H1 (cell line): ENCODE measurements around the gene L3HYPDH. TPM values are rescaled to one million over a fixed set of nuclear protein-coding genes. Genes with fewer than 3 reads are reported as not detected.

Experiments used
- CTCF ChIA-PET: fragments of 300-600 bp; sonication (Branson Sonifier 250); formaldehyde crosslinking; loops from one replicate; lab custom pipeline; 2021; ENCODE audit not compliant: partially characterized antibody; lab: Charles Lee
- POLR2A ChIA-PET: fragments of 300-600 bp; sonication (Branson Sonifier 250); formaldehyde crosslinking; loops from one replicate; lab custom pipeline; 2021; ENCODE audit warnings: inconsistent platforms; ENCODE audit not compliant: partially characterized antibody; lab: Charles Lee
- DNase-seq, 2 experiments: peaks; one replicate each; pipeline versions ENCODE4 v3.0.0 to v3.0.0-alpha.2; 2010 to 2022; ENCODE audit warnings: low spot score in 2 of 2, low read depth in 1 of 2, mixed read lengths in 1 of 2
- FAIRE-seq: peaks from 2 replicates; lab custom pipeline; 2011; peaks lifted over from hg19 to GRCh38; lab: Jason Lieb, UNC
- H2AFZ ChIP-seq: 2 replicates; pipeline ENCODE4 v1.8.1; 2012; ENCODE audit warnings: low read length, inconsistent platforms
- H2AK5ac ChIP-seq: 2 replicates; pipeline ENCODE4 v1.6.1; 2013; ENCODE audit warnings: low read depth, low read length
- H2BK120ac ChIP-seq: replicated peaks from 2 replicates; pipeline ENCODE3; 2013; ENCODE audit warnings: low read depth, low read length, inconsistent platforms
- H2BK12ac ChIP-seq: 2 replicates; pipeline ENCODE4 v1.6.1; 2013; ENCODE audit warnings: low read depth, low read length
- H2BK15ac ChIP-seq: 2 replicates; pipeline ENCODE4 v1.6.1; 2013; ENCODE audit warnings: low read length
- H2BK20ac ChIP-seq: 2 replicates; pipeline ENCODE4 v1.6.1; 2013; ENCODE audit warnings: low read length
- H2BK5ac ChIP-seq: 2 replicates; pipeline ENCODE4 v1.6.1; 2013; ENCODE audit warnings: low read depth, low read length
- H3K14ac ChIP-seq: 2 replicates; pipeline ENCODE4 v1.6.1; 2013; ENCODE audit warnings: inconsistent platforms; ENCODE audit not compliant: insufficient read length
- H3K18ac ChIP-seq: 2 replicates; pipeline ENCODE4 v1.6.1; 2013; ENCODE audit warnings: low read length; ENCODE audit errors: extremely low read depth
- H3K23ac ChIP-seq: 2 replicates; pipeline ENCODE4 v1.6.1; 2013; ENCODE audit warnings: inconsistent platforms; ENCODE audit not compliant: insufficient read length
- H3K23me2 ChIP-seq: 2 replicates; pipeline ENCODE4 v1.6.1; 2013; ENCODE audit warnings: low read depth, low read length
- H3K27ac ChIP-seq: 2 replicates; pipeline ENCODE4 v1.6.1; 2011; ENCODE audit warnings: low read depth, low read length, inconsistent platforms
- H3K27me3 ChIP-seq, 4 experiments: replicated peaks in 1 of 4; 1 replicate in 1 of 4; 2 replicates in 3 of 4; pipeline versions ENCODE4 v1.6.1 to v1.8.1; 2011 to 2013; ENCODE audit warnings: low read length in 3 of 4, mild to moderate bottlenecking in 3 of 4, inconsistent platforms in 2 of 4, mixed read lengths in 2 of 4, moderate library complexity in 1 of 4; ENCODE audit not compliant: control insufficient read depth in 3 of 4, insufficient read depth in 3 of 4; ENCODE audit errors: extremely low read depth in 1 of 4
- H3K36me3 ChIP-seq, 4 experiments: 2 replicates each; pipeline versions ENCODE4 v1.6.1 to v1.8.1; 2011 to 2013; ENCODE audit warnings: mild to moderate bottlenecking in 4 of 4, low read length in 3 of 4, moderate library complexity in 2 of 4, control low read depth in 1 of 4, inconsistent platforms in 1 of 4; ENCODE audit not compliant: insufficient read depth in 4 of 4, control insufficient read depth in 2 of 4
- H3K4ac ChIP-seq: replicated peaks from 2 replicates; pipeline ENCODE3; 2013; ENCODE audit warnings: low read length, low read depth, mixed read lengths, inconsistent platforms; ENCODE audit not compliant: insufficient read length
- H3K4me1 ChIP-seq, 4 experiments: replicated peaks in 1 of 4; 1 replicate in 1 of 4; 2 replicates in 3 of 4; pipeline versions ENCODE4 v1.6.1 to v1.8.1; 2011 to 2013; ENCODE audit warnings: low read length in 3 of 4, inconsistent platforms in 2 of 4, mixed read lengths in 1 of 4; ENCODE audit not compliant: insufficient read depth in 4 of 4, control insufficient read depth in 3 of 4
- H3K4me2 ChIP-seq, 2 experiments: 2 replicates each; pipeline versions ENCODE4 v1.6.1 to v1.8.1; 2011 to 2013; ENCODE audit warnings: low read depth in 2 of 2, low read length in 2 of 2, control low read depth in 1 of 2, inconsistent platforms in 1 of 2, mild to moderate bottlenecking in 1 of 2; ENCODE audit not compliant: insufficient read depth in 1 of 2
- H3K4me3 ChIP-seq, 4 experiments: fragments of 200-600, 300-600 bp in 1 of 4; sonication (generic), shearing (Covaris generic), sonication (Bioruptor Twin) in 1 of 4; 2 replicates each; pipeline versions ENCODE4 v1.5.1 to v1.8.1; 2011 to 2016; ENCODE audit warnings: low read length in 4 of 4, low read depth in 3 of 4, control low read depth in 2 of 4, inconsistent platforms in 2 of 4, mild to moderate bottlenecking in 2 of 4, mixed read lengths in 1 of 4, moderate library complexity in 1 of 4; ENCODE audit not compliant: insufficient read depth in 2 of 4; ENCODE audit errors: extremely low read depth in 1 of 4
- H3K56ac ChIP-seq: replicated peaks from 2 replicates; pipeline ENCODE3; 2013; ENCODE audit warnings: low read depth, mild to moderate bottlenecking, mixed read lengths, low read length, inconsistent platforms; ENCODE audit not compliant: insufficient read length
- H3K79me1 ChIP-seq: 2 replicates; pipeline ENCODE4 v1.6.1; 2013; ENCODE audit warnings: low read depth, low read length, control low read depth
- H3K79me2 ChIP-seq, 2 experiments: 2 replicates each; pipeline versions ENCODE4 v1.6.1 to v1.8.1; 2012 to 2013; ENCODE audit warnings: low read length in 2 of 2, mild to moderate bottlenecking in 2 of 2, inconsistent platforms in 1 of 2; ENCODE audit not compliant: insufficient read depth in 2 of 2, control insufficient read depth in 1 of 2
- H3K9ac ChIP-seq, 4 experiments: replicated peaks in 1 of 4; 1 replicate in 1 of 4; 2 replicates in 3 of 4; pipeline versions ENCODE4 v1.6.1 to v1.8.1; 2011 to 2013; ENCODE audit warnings: low read depth in 3 of 4, low read length in 3 of 4, control low read depth in 2 of 4, mild to moderate bottlenecking in 2 of 4, moderate library complexity in 2 of 4, inconsistent platforms in 1 of 4; ENCODE audit errors: extremely low read depth in 1 of 4
- H3K9me3 ChIP-seq, 2 experiments: 2 replicates each; pipeline versions ENCODE4 v1.6.1 to v1.8.1; 2012 to 2013; ENCODE audit warnings: mild to moderate bottlenecking in 2 of 2, moderate library complexity in 2 of 2, control low read depth in 1 of 2, inconsistent platforms in 1 of 2, low read depth in 1 of 2, low read length in 1 of 2, mixed read lengths in 1 of 2; ENCODE audit not compliant: insufficient read depth in 2 of 2
- H4K20me1 ChIP-seq, 2 experiments: replicated peaks in 1 of 2; 2 replicates each; pipeline versions ENCODE3 to v1.8.1; 2011 to 2013; ENCODE audit warnings: inconsistent platforms in 2 of 2, low read length in 2 of 2, mild to moderate bottlenecking in 1 of 2; ENCODE audit not compliant: insufficient read depth in 2 of 2, control insufficient read depth in 1 of 2
- H4K5ac ChIP-seq: 2 replicates; pipeline ENCODE4 v1.6.1; 2013; ENCODE audit warnings: low read length, low read depth, mixed read lengths, inconsistent platforms; ENCODE audit not compliant: insufficient read length
- H4K8ac ChIP-seq: 2 replicates; pipeline ENCODE4 v1.8.0; 2013; ENCODE audit warnings: mild to moderate bottlenecking, moderate library complexity, low read length, inconsistent platforms; ENCODE audit not compliant: insufficient read depth; ENCODE audit errors: extremely low read depth
- H4K91ac ChIP-seq: replicated peaks from 2 replicates; pipeline ENCODE3; 2013; ENCODE audit warnings: low read length, mixed read lengths, inconsistent platforms; ENCODE audit not compliant: insufficient read length
- BACH1 ChIP-seq: IDR thresholded peaks from 2 replicates; pipeline ENCODE4 v1.6.1; 2012; ENCODE audit warnings: low read length, improper control_type of control experiment
- BCL11A ChIP-seq, 2 experiments: IDR thresholded peaks; one replicate each; pipeline ENCODE4 v1.6.1; 2011; ENCODE audit warnings: low read depth in 2 of 2, low read length in 2 of 2, mild to moderate bottlenecking in 2 of 2
- GTF2F1 ChIP-seq: IDR thresholded peaks from 2 replicates; pipeline ENCODE4 v1.6.1; 2012; ENCODE audit warnings: low read depth, low read length, improper control_type of control experiment, borderline replicate concordance
- NRF1 ChIP-seq: IDR thresholded peaks from 2 replicates; pipeline ENCODE4 v1.6.1; 2011; ENCODE audit warnings: mild to moderate bottlenecking, low read depth, low read length, improper control_type of control experiment
- POLR2A ChIP-seq, 2 experiments: IDR thresholded peaks; 1 replicate in 1 of 2; 2 replicates in 1 of 2; pipeline ENCODE4 v1.6.1; 2011; ENCODE audit warnings: low read depth in 2 of 2, low read length in 2 of 2, mild to moderate bottlenecking in 2 of 2; ENCODE audit errors: control extremely low read depth in 1 of 2
- POU5F1 ChIP-seq: IDR thresholded peaks from 2 replicates; pipeline ENCODE4 v1.6.1; 2011; ENCODE audit warnings: low read depth, mild to moderate bottlenecking, low read length, moderate library complexity
- RXRA ChIP-seq: IDR thresholded peaks from 2 replicates; pipeline ENCODE4 v1.6.1; 2011; ENCODE audit warnings: low read depth, mild to moderate bottlenecking, low read length, moderate library complexity; ENCODE audit not compliant: insufficient read depth
- SP4 ChIP-seq: IDR thresholded peaks from 2 replicates; pipeline ENCODE4 v1.6.1; 2012; ENCODE audit warnings: low read length, inconsistent platforms
- SUZ12 ChIP-seq: fragments of 200-600 bp; sonication (generic); IDR thresholded peaks from 2 replicates; pipeline ENCODE4 v1.6.1; 2012; ENCODE audit warnings: mild to moderate bottlenecking, inconsistent platforms, low read length, moderate library complexity, mixed read lengths
- TAF7 ChIP-seq: optimal IDR thresholded peaks from 2 replicates; pipeline ENCODE3; 2011; ENCODE audit warnings: low read depth, mild to moderate bottlenecking, inconsistent platforms, low read length, moderate library complexity, borderline replicate concordance
- WGBS, 2 experiments: shearing (Covaris generic) in 1 of 2; methylation state at CpG; one replicate each; pipeline versions ENCODE4 v1.1.6 to v1.1.7; 2013 to 2015; ENCODE audit warnings: low lambda C conversion rate in 2 of 2, mixed read lengths in 2 of 2, inconsistent platforms in 1 of 2, low coverage in 1 of 2, missing lambda C conversion rate in 1 of 2; ENCODE audit not compliant: insufficient replicate concordance in 2 of 2, insufficient coverage in 1 of 2, insufficient read length in 1 of 2; ENCODE audit errors: extremely low coverage in 1 of 2, missing lambda C conversion rate in 1 of 2; 5-methylcytosine and 5-hydroxymethylcytosine counted together
- polyA plus RNA-seq, 7 experiments: library from polyadenylated mRNA; depleted of rRNA in 3 of 7; stranded (reverse) in 5 of 7; unstranded in 2 of 7; fragments of >200 nt in 5 of 7; fragments of 200-250 nt in 2 of 7; gene quantifications; 1 replicate in 5 of 7; 2 replicates in 1 of 7; 4 replicates in 1 of 7; pipeline versions ENCODE4 v1.2.1 to v1.2.3, GENCODE V29; 2011 to 2013; ENCODE audit warnings: missing spikeins in 2 of 7, mixed read lengths in 2 of 7
- total RNA-seq: library from RNA; stranded (reverse); fragmentation: NEBNext Ultra II Directional; extraction: Animal tissue kit (Norgen Biotek cat#: 25700); gene quantifications from 2 replicates; pipeline ENCODE4 v1.2.1, GENCODE V29; 2021
- TF ChIP-seq, protein P1 (sequence below): IDR thresholded peaks from 2 replicates; pipeline ENCODE4 v1.6.1; 2012; ENCODE audit warnings: inconsistent platforms
- TF ChIP-seq, protein P2 (sequence below): IDR thresholded peaks from 2 replicates; pipeline ENCODE4 v1.6.1; 2012; ENCODE audit warnings: inconsistent platforms

The L3HYPDH gene
- total and polyA plus RNA-seq, 2 of the 8 experiments (the other 6 are each of a cell fraction or from before 2014, with no cell fraction given), result 11.2 to 15.8 TPM

- Histone ChIP-seq H3K4ac (peak overlapping the region; percentile 82), H2BK20ac (no peak overlapping the region), H4K20me1 (peaks cover 0 to 7% of the 10 kb centered on the region in 2 experiments), H3K56ac (no peak overlapping the region), H2BK5ac (no peak overlapping the region), H3K23me2 (peaks cover 15% of the 10 kb centered on the region; the same call in 1 of the 2 replicates), H4K91ac (no peak overlapping the region), H4K8ac (peak overlapping the region; percentile 63), H2AK5ac (no peak overlapping the region), H2BK120ac (no peak overlapping the region), H3K9me3 (no peaks in the 10 kb centered on the region), H3K4me1 (peaks cover 0 to 10% (median 4%) of the 10 kb centered on the region in 4 experiments; a peak in 4 of 7 replicates), H3K79me1 (no peaks in the 10 kb centered on the region), H3K4me3 (peak overlapping the region; percentile 46 to 74 (median 53)), H3K27ac (no peak overlapping the region), H3K18ac (peak overlapping the region; percentile 48), H2BK12ac (peak overlapping the region; percentile 87; the same call in 1 of the 2 replicates), H3K27me3 (peaks cover 0 to 23% (median 13%) of the 10 kb centered on the region in 4 experiments; a peak in 6 of 7 replicates), H2AFZ (peak overlapping the region; percentile 91; the same call in 1 of the 2 replicates), H3K14ac (no peak overlapping the region), H3K9ac (no peak overlapping the region), H3K4me2 (peak overlapping the region; percentile 75 to 97), H3K36me3 (no peaks in the 10 kb centered on the region), H3K23ac (no peak overlapping the region), H3K79me2 (no peaks in the 10 kb centered on the region), H4K5ac (no peak overlapping the region), H2BK15ac (no peak overlapping the region)
- FAIRE-seq, result no peak
- ChIA-PET POLR2A (interaction anchor here (1.0 to 1.8 kb wide), 4 partner anchors 10 to 29 kb away, joined by 3 to 6 read pairs (median 6); partner anchors contain the start of genes JKAMP and L3HYPDH), CTCF (interaction anchor here (0.8 to 2.6 kb wide), 4 partner anchors 9 to 113 kb away, joined by 3 to 11 read pairs (median 4); partner anchors contain the start of gene CCDC175)
- 15% methylated on average over 53 of the region's 60 CpGs; no CpG with 5 or more reads in 1 of the 2 experiments for WGBS, 2 experiments
- peak in 1 of 2 experiments; percentile 66 for DNase-seq
- TF ChIP-seq, protein P1, sequence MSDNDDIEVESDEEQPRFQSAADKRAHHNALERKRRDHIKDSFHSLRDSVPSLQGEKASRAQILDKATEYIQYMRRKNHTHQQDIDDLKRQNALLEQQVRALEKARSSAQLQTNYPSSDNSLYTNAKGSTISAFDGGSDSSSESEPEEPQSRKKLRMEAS, result peak; percentile 78
- no peak for TF ChIP-seq NRF1
- no peak for TF ChIP-seq SP4
- TF ChIP-seq BACH1, result no peak
- TF ChIP-seq, protein P2, sequence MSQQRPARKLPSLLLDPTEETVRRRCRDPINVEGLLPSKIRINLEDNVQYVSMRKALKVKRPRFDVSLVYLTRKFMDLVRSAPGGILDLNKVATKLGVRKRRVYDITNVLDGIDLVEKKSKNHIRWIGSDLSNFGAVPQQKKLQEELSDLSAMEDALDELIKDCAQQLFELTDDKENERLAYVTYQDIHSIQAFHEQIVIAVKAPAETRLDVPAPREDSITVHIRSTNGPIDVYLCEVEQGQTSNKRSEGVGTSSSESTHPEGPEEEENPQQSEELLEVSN, result peak; percentile 63
- TF ChIP-seq POU5F1, result no peak
- no peak for TF ChIP-seq GTF2F1
- no peak for TF ChIP-seq TAF7
- no peak for TF ChIP-seq BCL11A (IDR thresholded peaks at IDR 0.05; ENCODE audit: low read depth in 2 of 2, low read length in 2 of 2)
- TF ChIP-seq RXRA, result no peak
- TF ChIP-seq SUZ12, result peak; percentile 60; the same call in 1 of the 2 replicates
- TF ChIP-seq POLR2A (IDR thresholded peaks at IDR 0.05; ENCODE audit: control extremely low read depth in 1 of 2, low read depth in 2 of 2, low read length in 2 of 2), result no peak
Measured at GRCh38 chr14:59463787-59464485, 20.3 kb downstream of the L3HYPDH start.
